Activated CD4-positive, alpha-beta T cell treated with anti-CD3 and anti-CD28 coated beads for 1 hour (primary cell): ENCODE data around the gene SYNPO2.
"Not testable (repeated sequence)": the region's sequence is repeated elsewhere in the genome, so short reads cannot be mapped to it uniquely, and the experiment has no call there.

Experiments used
- DNase-seq: peaks from one replicate; pipeline ENCODE4 v3.0.0-alpha.2; 2020

SYNPO2 gene

DNA sequence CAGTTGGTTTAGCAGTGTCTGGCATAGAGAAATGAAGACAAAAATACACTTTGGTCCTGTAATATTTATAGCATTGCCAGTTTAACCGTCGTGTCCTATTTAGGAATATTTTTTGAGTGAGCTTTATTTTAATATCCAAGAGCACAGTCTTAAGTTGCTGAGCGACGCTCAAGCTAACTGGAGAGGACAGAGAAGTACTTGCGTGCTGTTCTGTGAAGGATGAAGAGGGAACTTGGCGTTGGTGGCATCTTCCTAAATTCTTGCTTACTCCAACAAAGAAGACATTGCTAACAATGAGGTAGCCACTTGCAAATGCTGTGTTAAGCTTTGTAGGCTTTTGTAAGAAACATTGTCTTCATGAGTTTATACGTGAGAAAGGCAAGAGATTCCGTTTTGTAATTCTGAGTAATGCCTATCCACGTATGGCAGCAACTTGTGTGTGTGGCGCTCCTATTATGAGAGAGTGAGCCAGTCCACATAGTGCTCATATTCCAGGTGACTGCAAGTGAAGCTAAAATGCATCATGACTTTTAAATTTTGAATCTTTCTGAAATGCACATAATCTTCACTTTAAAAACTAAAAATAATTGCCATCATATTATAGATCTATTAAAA lies 50.6 kb downstream of the SYNPO2 start:
- no peak for DNase-seq

DNA sequence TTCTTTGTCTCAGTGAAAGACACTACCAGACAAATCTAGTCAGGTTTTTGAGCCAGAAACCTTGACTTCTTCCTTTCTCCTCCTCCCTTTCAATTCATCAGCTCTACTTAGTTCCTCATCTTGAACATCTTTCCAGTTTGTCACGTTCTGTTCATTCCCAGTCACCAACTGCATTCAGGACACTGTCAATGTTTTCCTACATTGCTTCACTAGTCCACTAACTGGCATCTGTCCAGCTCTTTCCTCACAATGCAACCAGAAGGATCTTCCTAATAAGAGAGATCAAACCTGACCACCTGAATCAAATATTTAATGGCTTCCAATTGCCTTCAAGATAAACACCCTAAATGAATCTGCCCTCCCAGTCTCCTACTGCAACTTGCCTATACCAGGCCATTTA lies 52.5 kb downstream of the SYNPO2 start:
- DNase-seq: no peak

DNA sequence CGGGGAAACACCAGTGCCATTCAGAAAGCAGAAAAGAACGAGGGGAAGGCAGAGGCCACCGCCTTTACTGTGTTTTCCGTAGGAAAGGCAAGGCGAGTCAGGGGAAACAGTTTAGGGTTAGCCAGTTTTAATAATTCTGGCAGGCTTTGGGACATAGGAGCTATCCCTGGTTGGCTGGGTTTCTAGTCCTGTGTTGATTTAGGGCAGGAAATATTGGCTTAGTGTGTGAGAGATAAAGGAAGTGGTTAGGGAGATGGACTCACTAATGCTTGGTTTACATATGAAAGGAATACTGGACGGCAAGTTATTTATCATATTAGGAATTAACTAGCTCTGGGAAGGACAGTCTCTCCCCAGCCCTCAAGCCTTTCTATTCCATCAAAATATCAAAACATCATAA lies 53.1 kb downstream of the SYNPO2 start:
- DNase-seq: no peak

DNA sequence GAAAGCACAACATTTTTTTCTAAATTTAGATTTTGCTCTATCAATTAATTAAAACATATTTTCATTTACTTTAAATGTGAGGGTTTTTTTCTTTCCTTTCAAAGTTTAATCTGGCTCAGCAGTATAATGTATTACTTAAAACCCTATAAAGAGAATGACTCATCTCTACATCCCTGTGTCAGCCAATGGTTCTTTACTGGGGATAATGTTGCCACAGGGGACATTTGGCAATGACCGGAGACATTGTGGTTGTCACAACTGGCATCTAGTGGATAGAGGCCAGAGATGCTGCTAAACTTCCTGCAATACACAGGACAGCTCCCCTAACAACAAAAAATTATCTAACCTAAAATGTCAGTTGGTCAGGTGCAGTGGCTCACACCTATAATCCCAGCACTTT lies 53.8 kb downstream of the SYNPO2 start:
- DNase-seq: no peak

DNA sequence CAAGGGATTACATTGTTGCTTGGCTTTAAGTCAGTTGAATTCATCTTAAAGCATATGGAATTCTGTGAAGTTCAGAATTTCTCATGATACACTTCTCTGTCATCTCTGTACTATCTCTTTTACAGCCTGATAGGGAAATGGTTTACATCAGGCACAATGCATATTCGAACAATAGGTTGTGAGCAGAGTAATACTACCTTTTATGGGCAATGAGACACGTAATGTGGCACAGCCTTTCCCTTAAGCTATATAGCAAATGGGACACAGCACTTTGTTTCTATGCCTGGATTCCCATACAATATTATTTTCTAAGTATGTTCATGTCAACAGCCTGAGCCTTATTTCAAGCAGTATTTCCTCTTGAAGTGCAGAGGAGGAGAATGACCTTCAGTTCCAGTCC lies 58.4 kb downstream of the SYNPO2 start:
- no peak for DNase-seq

DNA sequence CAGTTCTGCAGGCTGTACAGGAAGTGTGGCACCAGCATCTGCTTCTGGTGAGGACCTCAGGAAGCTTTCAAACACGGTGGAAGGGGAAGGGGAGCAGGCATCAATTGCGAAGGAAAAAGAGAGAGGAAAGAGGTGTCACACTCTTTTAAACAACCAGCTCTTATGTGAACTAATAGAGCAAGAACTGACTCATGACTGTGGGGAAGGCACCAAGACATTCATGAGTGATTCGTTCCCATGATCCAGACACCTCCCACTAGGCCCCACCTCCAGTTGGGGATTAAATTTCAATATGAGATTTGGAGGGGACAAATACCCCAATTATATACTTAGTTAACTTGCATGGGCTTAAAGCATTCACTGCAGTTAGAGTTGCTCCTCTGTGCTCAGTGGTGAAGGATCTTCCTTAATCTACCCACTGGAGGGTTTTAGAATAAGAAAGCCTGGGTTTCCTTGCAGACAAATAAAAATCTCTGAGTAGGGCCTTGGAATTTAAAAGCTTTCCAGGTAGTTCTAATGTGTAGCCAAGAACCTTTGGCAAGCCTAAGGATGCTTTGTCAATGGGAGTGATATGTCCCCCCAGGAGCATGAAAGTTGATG lies 60.0 kb downstream of the SYNPO2 start:
- no peak for DNase-seq

DNA sequence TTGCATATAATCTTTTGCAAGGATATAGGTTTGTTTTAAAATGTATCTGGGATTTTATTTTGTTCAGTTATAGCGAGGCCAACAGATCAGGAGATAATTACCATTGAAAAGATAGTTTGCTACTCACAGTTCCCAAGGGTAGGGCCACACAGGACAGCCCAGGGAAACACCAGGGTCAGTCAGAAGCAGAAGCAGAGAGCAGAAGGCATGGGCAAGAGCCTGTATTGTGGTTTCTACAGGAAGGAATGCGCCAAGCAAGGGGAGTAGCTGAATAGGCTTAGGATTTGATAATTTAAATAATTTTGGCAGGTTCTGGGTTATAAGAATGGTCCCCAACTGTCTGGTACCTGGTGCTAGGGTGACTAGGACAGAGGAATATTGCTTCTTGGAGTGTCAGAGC lies 61.6 kb downstream of the SYNPO2 start:
- no peak for DNase-seq

DNA sequence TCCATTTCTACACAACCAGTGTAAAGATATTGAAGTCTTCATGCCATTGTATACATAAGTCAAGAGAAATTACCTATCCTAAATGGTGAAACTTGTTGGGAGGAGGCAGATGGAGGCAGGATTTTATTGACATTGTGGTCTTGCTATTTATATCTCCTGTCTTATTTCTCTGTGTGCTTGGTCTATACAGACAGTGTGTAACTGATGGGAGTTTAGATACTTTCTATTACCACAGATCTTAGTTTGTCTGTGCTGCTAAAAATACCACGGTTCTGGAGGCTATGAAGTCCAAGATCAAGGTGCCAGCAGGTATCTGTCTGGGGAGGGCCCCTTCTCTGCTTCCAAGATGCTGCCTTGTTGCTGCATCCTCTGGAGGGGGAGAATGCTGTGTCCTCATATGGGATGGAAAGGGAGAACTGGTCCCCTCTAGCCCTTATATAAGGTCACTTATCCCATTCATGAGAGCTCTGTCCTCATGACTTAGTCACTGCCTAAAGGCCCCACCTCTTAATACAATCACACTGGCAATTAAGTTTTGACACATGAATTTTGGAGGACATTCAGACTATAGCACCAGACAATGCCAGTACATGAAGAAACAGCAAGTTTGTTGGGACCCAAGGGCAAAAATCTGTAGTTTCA lies 62.4 kb downstream of the SYNPO2 start:
- DNase-seq: no peak

DNA sequence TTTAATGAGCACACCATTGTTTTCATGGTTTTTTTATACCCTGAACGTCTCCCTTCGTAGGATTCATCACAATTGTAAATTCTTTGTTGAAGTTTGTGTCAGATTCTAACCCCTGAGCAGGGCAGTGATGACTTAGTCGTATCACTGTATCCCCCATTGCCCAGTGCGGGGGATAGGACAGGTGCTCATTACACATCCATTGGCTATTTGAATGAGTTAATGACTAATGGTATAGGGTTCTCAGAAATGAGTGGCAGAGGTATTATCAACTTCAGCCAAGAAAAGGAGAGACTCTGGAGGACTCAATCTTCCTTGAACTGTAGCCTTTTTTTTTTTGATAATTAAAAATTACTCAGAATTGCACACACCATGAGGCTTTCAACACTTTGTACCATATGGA lies 64.6 kb downstream of the SYNPO2 start:
- DNase-seq: no peak

DNA sequence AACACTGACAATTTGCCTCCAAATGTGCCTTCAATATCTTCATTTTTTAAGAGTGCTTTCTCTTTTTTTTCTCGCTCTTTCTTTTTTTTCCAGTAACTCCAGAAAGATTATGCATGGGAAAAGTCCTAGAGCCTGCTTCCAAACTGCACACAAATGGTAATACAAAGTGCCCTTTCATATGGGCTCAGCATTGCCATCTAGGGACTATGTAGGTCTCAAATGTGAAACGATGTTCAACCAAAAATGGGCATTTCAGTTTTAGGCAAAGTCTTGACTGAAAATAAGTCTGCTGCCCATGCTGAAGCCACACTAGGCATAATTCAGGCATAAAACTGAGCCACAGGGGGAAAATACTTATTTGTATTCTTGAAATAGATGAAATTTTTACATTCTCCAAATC lies 65.6 kb downstream of the SYNPO2 start:
- no peak for DNase-seq

DNA sequence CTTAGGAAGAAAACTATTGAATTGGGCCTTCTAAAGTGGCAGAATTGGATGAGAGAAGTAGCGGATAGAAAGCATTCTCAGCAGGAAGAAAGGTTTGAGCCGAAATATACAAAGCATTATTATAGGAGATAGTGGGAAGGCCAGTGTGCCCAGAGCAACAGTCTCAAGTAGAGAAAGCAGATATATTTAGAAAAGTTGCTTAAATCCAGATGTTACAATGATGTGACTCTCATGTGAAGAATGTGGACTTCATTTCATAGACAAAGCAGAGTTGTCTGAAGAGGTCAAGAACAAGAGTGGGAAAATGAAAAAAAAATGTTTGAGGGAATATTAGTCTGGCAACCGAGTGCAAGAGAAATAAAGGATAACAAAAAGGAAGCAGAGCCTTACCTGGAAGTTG lies 66.9 kb downstream of the SYNPO2 start:
- DNase-seq: no peak

DNA sequence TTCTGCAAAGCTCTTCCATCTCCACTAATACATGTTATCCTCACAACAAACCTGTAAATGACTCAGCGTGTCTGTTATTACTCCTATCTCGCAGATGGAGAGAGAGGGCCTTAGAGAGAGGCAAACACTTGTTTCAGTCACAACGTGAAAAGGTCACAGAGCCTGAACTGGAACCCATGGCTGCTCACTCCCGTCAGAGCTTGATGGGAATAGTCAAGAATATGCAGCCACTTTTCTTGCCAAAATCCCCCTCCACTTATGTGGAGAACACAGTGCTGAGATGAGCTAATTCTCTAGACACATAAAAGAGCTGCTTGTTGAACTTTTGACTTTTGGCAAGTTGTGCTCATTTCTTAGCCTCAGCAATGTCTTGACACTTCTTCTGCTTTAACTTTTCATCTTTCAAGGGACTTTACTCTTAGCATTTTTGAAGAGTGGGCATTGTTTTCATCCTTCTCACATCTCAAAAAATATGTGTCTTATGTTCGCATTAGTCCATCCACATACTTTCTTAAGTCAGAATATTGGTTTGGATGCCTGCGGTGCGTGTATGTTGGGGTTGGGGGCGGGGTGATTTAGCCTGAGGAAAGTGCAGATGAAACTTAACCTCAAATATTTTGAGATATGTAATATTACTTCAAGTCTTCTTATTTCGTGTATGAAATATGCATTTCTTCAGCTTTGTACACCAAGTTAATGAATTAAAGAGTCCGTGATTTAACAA lies 69.2 kb downstream of the SYNPO2 start:
- DNase-seq: no peak

DNA sequence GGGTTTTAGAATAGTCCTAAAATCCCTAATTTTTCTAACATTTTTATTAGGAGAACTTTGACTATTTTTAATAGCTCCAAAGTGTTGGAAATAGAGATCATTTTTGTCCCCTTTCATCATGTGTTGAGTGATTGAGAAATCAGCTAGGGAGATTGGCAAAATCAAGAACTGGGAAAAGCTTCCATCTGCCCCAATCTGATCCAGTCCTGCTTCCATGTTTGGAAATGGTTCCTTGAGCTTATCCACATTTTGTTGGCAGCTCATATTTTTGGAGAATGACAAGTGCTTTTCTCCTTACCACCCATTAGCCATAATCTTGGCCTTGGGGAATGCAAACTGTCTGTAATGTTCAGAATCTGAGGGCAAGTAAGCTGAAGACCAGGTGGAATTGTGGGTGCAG lies 73.9 kb downstream of the SYNPO2 start:
- no peak for DNase-seq

DNA sequence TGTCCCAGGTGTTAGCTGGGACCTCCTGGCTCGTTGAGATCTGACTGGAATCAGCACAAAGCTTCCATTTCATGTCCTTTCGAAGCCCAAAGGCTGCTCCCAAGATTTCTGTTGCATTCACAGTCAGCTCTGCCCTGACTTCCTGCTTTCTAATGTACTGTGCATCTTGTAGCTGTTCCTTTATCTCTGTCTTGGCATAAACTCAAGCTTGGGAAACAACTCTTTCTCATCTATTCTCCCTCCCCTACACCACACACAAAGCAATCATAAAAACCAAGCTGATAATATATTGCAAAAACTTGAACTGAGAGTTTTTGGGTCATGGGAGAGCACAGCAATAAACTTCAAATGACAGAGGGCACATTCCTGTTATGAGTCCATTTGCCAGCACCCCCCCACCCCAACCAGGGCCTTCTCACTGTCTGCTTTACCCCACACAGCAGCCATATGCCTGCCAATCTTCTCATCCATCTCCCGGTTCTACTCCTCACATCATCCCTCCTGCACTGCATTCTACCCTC lies 76.3 kb downstream of the SYNPO2 start:
- DNase-seq: no peak

DNA sequence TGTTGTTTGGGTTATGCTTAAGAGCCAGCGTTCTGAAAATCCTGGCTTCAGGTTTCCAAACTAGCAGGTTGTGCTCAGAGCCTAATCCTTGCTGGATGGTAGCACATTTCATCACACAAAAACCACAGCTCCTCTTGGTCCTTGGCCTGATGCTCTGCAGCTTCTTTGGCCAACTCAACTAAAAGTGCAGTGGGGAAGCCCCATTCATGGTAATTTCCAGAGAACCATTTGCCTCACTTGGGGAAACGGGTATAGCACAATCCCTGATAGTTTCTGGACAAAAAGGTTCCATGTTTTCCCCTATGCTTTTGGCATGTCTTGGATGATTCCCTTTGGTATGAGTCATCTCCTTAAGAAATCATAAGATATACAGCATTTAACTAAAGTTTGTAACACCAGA lies 78.7 kb downstream of the SYNPO2 start:
- DNase-seq: no peak

DNA sequence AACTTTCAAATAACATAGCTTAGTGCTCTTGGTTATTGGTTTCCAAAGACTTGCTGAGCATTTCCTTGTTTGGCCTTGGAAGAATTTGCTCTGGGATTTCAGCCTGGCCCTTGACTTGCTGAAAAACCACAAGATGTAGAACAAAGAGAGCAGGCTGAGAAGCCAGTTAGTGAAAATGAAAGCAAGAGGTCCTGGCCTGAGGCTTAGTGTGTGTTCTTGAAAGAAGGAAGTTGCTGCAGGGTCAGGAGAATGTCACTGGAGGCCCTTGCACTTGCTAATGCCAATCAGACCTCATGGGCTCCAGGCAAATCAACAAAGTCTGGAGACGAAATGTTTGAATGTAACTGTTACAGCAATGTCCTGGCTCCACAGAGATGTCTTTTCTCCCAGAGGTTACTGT lies 79.4 kb downstream of the SYNPO2 start:
- no peak for DNase-seq

DNA sequence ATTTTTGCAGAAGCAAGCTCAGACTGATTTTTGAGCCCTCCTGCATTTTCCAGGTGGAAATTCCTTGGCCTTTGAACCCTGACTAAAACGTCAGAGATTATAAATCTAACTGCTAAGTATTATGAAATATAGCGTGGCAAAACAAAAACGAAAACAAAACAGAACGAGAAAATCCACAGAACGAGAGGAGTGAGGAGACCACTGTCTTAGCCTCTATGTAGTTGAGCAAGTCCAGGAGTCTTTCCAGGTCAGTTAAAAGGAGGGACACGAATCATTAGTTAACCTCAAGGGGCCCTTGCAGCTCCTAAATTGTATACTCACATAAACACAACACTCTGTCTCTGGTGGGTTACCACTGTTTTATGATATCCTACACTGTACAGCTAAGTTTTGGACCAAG lies 80.2 kb downstream of the SYNPO2 start:
- DNase-seq: no peak

DNA sequence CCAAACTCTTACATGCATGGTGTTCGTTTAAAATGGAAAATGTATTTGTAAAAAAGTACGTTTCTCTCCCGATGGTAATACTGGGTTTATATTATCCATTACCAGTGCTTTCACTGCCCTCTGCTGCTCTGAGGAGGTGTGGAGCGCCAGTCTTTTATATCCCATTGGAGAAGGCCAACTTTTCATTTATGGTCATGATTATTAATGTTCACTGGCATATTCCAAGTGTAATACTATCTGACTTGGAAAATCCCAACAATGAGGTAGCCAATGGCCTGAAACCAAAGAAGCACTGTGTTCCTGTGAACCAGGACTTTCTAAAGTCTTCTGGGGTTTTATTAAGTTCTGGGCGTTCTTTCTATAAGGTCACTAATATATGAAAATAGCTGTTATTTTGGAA lies 80.7 kb downstream of the SYNPO2 start:
- DNase-seq: no peak

DNA sequence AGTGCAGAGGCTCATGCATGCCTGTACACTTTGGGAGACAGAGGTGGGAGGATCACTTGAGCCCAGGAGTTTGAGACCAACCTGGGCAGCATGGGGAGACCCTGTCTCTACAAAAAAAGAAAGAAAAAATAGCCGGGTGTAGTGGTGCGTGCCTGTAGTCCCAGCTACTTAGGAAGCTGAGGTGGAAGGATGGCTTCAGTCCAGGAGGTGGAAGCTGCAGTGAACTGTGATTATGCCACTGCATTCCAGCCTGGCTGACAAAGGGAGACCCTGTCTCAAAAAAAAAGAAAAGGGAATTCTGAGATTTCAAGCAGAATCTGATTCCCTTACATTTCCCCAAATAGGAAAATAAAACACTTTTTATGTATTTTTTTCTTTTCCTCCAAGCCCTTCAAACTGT lies 83.5 kb downstream of the SYNPO2 start:
- DNase-seq: no peak

DNA sequence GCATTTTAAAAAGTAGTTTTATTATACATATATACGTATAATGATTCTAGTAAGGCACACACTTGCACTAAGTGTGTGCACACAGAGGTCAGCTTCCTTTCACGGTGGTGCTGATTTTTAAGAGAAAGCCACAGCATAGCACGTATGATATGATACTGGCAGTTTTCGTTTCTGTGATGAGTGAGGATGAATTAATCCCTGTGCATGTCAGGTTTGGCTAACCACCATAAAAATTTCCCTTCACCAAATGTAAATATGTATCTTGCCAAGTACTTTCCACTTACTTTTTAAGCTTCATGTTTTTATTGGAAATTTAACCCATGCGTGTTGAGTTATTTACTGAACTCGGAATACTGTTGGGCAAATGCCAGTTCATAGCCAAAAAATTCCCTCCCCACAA lies 84.6 kb downstream of the SYNPO2 start:
- no peak for DNase-seq

DNA sequence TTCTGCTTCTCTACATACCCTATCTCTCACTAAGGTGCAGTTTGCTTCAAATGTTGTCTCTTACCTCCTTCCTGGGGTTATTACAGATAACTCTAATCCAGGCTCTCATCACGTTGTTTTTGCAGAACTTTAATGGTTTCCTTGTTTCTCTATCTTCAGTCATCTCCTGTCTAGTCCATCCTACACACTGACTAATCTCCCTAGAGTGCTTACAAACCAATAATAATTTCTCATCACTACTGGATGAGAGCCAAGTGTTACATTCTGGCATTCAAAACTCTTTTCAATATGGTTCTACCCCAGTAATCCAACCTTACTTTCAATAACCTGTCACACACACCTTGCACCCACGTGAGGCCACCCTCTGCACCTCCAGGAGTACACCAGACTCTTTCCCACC lies 86.1 kb downstream of the SYNPO2 start:
- DNase-seq: no peak

DNA sequence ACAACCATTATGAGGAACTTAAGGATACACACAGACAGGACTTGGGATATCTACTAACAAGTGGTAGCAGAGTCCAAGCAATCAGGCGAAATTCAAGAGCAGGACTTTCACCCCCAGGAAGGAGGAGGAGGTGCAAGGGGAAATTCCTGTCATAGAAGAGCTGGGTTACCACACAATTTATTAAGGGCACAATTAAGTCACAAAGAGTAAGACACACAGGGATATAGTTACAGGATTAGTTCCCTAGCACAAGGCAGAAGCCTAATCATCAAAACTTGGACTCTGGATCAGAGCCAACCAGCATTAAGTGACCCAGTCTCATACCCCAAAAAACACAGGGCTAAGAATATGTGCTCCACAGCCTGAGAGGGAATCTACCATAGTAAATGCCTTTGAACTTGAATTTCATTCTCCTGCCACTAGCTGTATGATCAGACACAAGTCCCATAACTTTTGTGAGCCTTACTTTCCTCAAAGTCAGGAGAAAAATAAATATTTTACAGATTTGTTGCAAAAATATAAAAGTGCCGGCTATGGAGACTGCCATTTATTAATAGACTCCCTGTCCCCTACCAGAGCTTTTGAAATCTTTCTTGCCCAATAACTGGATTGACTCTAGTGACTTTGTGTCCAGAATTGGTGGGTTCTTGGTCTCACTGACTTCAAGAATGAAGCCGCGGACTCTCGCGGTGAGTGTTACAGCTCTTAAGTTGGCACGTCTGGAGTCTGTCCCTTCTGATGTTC lies 87.0 kb downstream of the SYNPO2 start:
- no peak for DNase-seq

DNA sequence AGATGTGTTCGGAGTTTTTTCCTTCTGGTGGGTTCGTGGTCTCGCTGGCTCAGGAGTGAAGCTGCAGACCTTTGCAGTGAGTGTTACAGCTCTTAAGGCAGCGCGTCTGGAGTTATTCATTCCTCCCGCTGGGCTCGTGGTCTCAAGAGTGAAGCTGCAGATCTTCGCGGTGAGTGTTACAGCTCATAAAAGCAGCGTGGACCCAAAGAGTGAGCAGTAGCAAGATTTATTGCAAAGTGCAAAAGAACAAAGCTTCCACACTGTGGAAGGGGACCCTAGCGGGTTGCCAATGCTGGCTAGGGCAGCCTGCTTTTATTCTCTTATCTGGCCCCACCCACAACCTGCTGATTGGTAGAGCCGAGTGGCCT lies 87.5 kb downstream of the SYNPO2 start:
- not testable (repeated sequence) for DNase-seq
